Stimulated activated CD4-positive, alpha-beta T cell treated with anti-CD3 and anti-CD28 coated beads, Interleukin-4, amount 100 ng/mL, for 48 hours (primary cell): ENCODE measurements around the gene ZNF486.
"Not testable (repeated sequence)": the region's sequence is repeated elsewhere in the genome, so short reads cannot be mapped to it uniquely, and the experiment has no call there.

Experiments used
- DNase-seq, 2 donors: peaks; one replicate each; pipeline ENCODE4 v3.0.0-alpha.2; 2020; ENCODE audit warnings: low read depth in 2 of 2

The ZNF486 gene

GRCh38 chr19:20167020-20167644 lies at the start of gene ZNF486:
TSS of gene ZNF486 (plus strand) at chr19:20167214. CDS start at chr19:20167331, 117 bp downstream.
- peak; percentile 80 to 90 for DNase-seq

- not testable (repeated sequence) for DNase-seq
Observed at GRCh38 chr19:20118064-20118839, 48.8 kb upstream of the ZNF486 start.

GRCh38 chr19:20124879-20125278 lies 42.1 kb upstream of the ZNF486 start:
- DNase-seq, result no peak

GRCh38 chr19:20132933-20133332 lies 34.1 kb upstream of the ZNF486 start:
- not testable (repeated sequence) for DNase-seq

- DNase-seq, result not testable (repeated sequence)
Observed at GRCh38 chr19:20137714-20138113, 29.3 kb upstream of the ZNF486 start.

- DNase-seq, result no peak
Observed at GRCh38 chr19:20151617-20152145, 15.3 kb upstream of the ZNF486 start.

GRCh38 chr19:20152506-20152905 lies 14.5 kb upstream of the ZNF486 start:
- not testable (repeated sequence) for DNase-seq

- DNase-seq, result no peak
Observed at GRCh38 chr19:20153281-20153680, 13.7 kb upstream of the ZNF486 start.

GRCh38 chr19:20154636-20155035 lies 12.4 kb upstream of the ZNF486 start:
- DNase-seq, result no peak

- no peak for DNase-seq
Observed at GRCh38 chr19:20162821-20163220, 4.2 kb upstream of the ZNF486 start.

- DNase-seq, result no peak
Observed at GRCh38 chr19:20164456-20164855, 2.6 kb upstream of the ZNF486 start.

- no peak for DNase-seq
Observed at GRCh38 chr19:20165971-20166592, 932 bp upstream of the ZNF486 start.

GRCh38 chr19:20167651-20168122 lies 673 bp downstream of the ZNF486 start:
- DNase-seq, result no peak

- no peak for DNase-seq
Observed at GRCh38 chr19:20171285-20171684, 4.3 kb downstream of the ZNF486 start.

GRCh38 chr19:20175848-20176247 lies 8.8 kb downstream of the ZNF486 start:
- not testable (repeated sequence) for DNase-seq

- DNase-seq, result not testable (repeated sequence)
Observed at GRCh38 chr19:20179956-20180355, 12.9 kb downstream of the ZNF486 start.

- no peak for DNase-seq
Observed at GRCh38 chr19:20182222-20182785, 15.3 kb downstream of the ZNF486 start.

GRCh38 chr19:20186174-20186573 lies 19.2 kb downstream of the ZNF486 start:
- DNase-seq, result no peak

- no peak for DNase-seq
Observed at GRCh38 chr19:20197747-20198146, 30.7 kb downstream of the ZNF486 start.

- no peak for DNase-seq
Observed at GRCh38 chr19:20209051-20209450, 42.0 kb downstream of the ZNF486 start.

GRCh38 chr19:20214366-20214765 lies 47.4 kb downstream of the ZNF486 start:
- not testable (repeated sequence) for DNase-seq

GRCh38 chr19:20221605-20222004 lies 54.6 kb downstream of the ZNF486 start:
- DNase-seq, result not testable (repeated sequence)
